Mesenchymal stem cell (in vitro differentiated cells and primary cell): ENCODE measurements around the gene ADK.
A peak's percentile ranks its signal among the peaks of the same experiment; 100 is the strongest.

Source experiments
- DNase-seq: peaks from one replicate; pipeline ENCODE4 v3.0.0-alpha.2; 2013
- H2AFZ ChIP-seq: one replicate; pipeline ENCODE4 v1.6.1; 2013; ENCODE audit warnings: low read depth, mild to moderate bottlenecking, control low read depth, inconsistent platforms, low read length, moderate library complexity
- H2AK5ac ChIP-seq: 2 replicates; pipeline ENCODE4 v1.6.1; 2013; ENCODE audit warnings: low read length, moderate library complexity, mild to moderate bottlenecking, inconsistent platforms; ENCODE audit not compliant: severe bottlenecking
- H2BK120ac ChIP-seq: one replicate; pipeline ENCODE4 v1.6.1; 2013; ENCODE audit warnings: low read depth, mild to moderate bottlenecking, inconsistent platforms, low read length, moderate library complexity
- H2BK12ac ChIP-seq, 2 experiments: one replicate each; pipeline ENCODE4 v1.6.1; 2013; ENCODE audit warnings: inconsistent platforms in 2 of 2, low read length in 2 of 2, mild to moderate bottlenecking in 2 of 2, moderate library complexity in 2 of 2, control low read depth in 1 of 2
- H2BK15ac ChIP-seq: one replicate; pipeline ENCODE4 v1.6.1; 2013; ENCODE audit warnings: mild to moderate bottlenecking, low read depth, inconsistent platforms; ENCODE audit not compliant: poor library complexity, severe bottlenecking
- H2BK5ac ChIP-seq: 2 replicates; pipeline ENCODE4 v1.6.1; 2013; ENCODE audit warnings: low read depth, mild to moderate bottlenecking, low read length, control low read depth, inconsistent platforms; ENCODE audit not compliant: poor library complexity, severe bottlenecking
- H3K14ac ChIP-seq, 2 experiments: one replicate each; pipeline ENCODE4 v1.6.1; 2013; ENCODE audit warnings: inconsistent platforms in 2 of 2, low read length in 2 of 2, control low read depth in 1 of 2, mild to moderate bottlenecking in 1 of 2, moderate library complexity in 1 of 2
- H3K18ac ChIP-seq, 2 experiments: one replicate each; pipeline ENCODE4 v1.6.1; 2013; ENCODE audit warnings: inconsistent platforms in 2 of 2, low read length in 2 of 2, control low read depth in 1 of 2, low read depth in 1 of 2, mild to moderate bottlenecking in 1 of 2
- H3K23ac ChIP-seq, 2 experiments: one replicate each; pipeline ENCODE4 v1.6.1; 2013; ENCODE audit warnings: inconsistent platforms in 2 of 2, low read length in 2 of 2, mild to moderate bottlenecking in 2 of 2, moderate library complexity in 2 of 2, control low read depth in 1 of 2
- H3K27ac ChIP-seq: 2 replicates; pipeline ENCODE4 v1.5.1; 2013; ENCODE audit warnings: mild to moderate bottlenecking, moderate library complexity, low read length, control low read depth, inconsistent platforms; ENCODE audit not compliant: poor library complexity, severe bottlenecking
- H3K27me3 ChIP-seq, 2 experiments: 2 replicates each; pipeline versions ENCODE4 v1.6.1 to v1.7.0; 2013; ENCODE audit warnings: low read length in 2 of 2, mild to moderate bottlenecking in 2 of 2, moderate library complexity in 2 of 2, control low read depth in 1 of 2, inconsistent platforms in 1 of 2; ENCODE audit not compliant: control insufficient read depth in 1 of 2, insufficient read depth in 1 of 2
- H3K36me3 ChIP-seq, 2 experiments: 2 replicates each; pipeline versions ENCODE4 v1.6.1 to v1.7.0; 2013; ENCODE audit warnings: low read length in 2 of 2, control low read depth in 1 of 2, inconsistent platforms in 1 of 2, low read depth in 1 of 2, mild to moderate bottlenecking in 1 of 2; ENCODE audit not compliant: insufficient read depth in 2 of 2, control insufficient read depth in 1 of 2
- H3K4ac ChIP-seq, 2 experiments: one replicate each; pipeline ENCODE4 v1.6.1; 2013; ENCODE audit warnings: inconsistent platforms in 2 of 2, low read length in 2 of 2, mild to moderate bottlenecking in 2 of 2, moderate library complexity in 2 of 2, control low read depth in 1 of 2, low read depth in 1 of 2
- H3K4me1 ChIP-seq: 2 replicates; pipeline ENCODE4 v1.6.1; 2013; ENCODE audit warnings: low read depth, low read length, control low read depth; ENCODE audit not compliant: control insufficient read depth, insufficient read depth
- H3K4me2 ChIP-seq: 2 replicates; pipeline ENCODE4 v1.6.1; 2013; ENCODE audit warnings: low read length, mild to moderate bottlenecking, inconsistent platforms; ENCODE audit not compliant: poor library complexity, severe bottlenecking
- H3K4me3 ChIP-seq, 2 experiments: 2 replicates each; pipeline versions ENCODE4 v1.5.1 to v1.7.0; 2013; ENCODE audit warnings: low read length in 2 of 2, mild to moderate bottlenecking in 2 of 2, control low read depth in 1 of 2, low read depth in 1 of 2; ENCODE audit not compliant: insufficient read depth in 1 of 2
- H3K79me1 ChIP-seq: replicated peaks from 2 replicates; pipeline ENCODE4 v1.6.1; 2013; ENCODE audit warnings: mild to moderate bottlenecking, control low read depth, low read length, inconsistent platforms; ENCODE audit not compliant: poor library complexity, severe bottlenecking
- H3K9ac ChIP-seq: 2 replicates; pipeline ENCODE4 v1.7.0; 2013; ENCODE audit warnings: mild to moderate bottlenecking, low read length, moderate library complexity
- H3K9me3 ChIP-seq: 2 replicates; pipeline ENCODE4 v1.7.0; 2013; ENCODE audit warnings: mild to moderate bottlenecking, low read length; ENCODE audit not compliant: control insufficient read depth
- H4K8ac ChIP-seq: one replicate; pipeline ENCODE4 v1.6.1; 2013; ENCODE audit warnings: inconsistent platforms, mild to moderate bottlenecking, low read length, moderate library complexity
- H4K91ac ChIP-seq: one replicate; pipeline ENCODE4 v1.6.1; 2013; ENCODE audit warnings: mild to moderate bottlenecking, low read length, inconsistent platforms
- WGBS: methylation state at CpG from one replicate; pipeline ENCODE4 v1.1.7; 2013; ENCODE audit warnings: mixed read lengths; 5-methylcytosine and 5-hydroxymethylcytosine counted together

Gene ADK

GRCh38 chr10:74418285-74418872 lies 267.4 kb downstream of the ADK start:
- H2BK12ac ChIP-seq: no peak overlapping the region
- H4K8ac ChIP-seq: no peak overlapping the region
- no peak overlapping the region for H3K4me2 ChIP-seq
- no peak overlapping the region for H3K27ac ChIP-seq
- H4K91ac ChIP-seq: no peak overlapping the region
- no peaks in the 10 kb centered on the region for H3K4me1 ChIP-seq
- no peak overlapping the region for H2AFZ ChIP-seq
- H2BK5ac ChIP-seq: no peak overlapping the region
- H2AK5ac ChIP-seq: no peak overlapping the region
- H3K36me3 ChIP-seq: no peaks in the 10 kb centered on the region
- H3K4me3 ChIP-seq: no peak overlapping the region
- H3K14ac ChIP-seq: no peak overlapping the region
- no peak overlapping the region for H3K9ac ChIP-seq
- H3K4ac ChIP-seq: no peak overlapping the region
- peak overlapping the region in 1 of 2 experiments; percentile 17 for H3K18ac ChIP-seq
- H2BK120ac ChIP-seq: no peak overlapping the region
- H3K23ac ChIP-seq: no peak overlapping the region
- H3K9me3 ChIP-seq: no peaks in the 10 kb centered on the region
- no peak overlapping the region for H2BK15ac ChIP-seq
- no peaks in the 10 kb centered on the region for H3K27me3 ChIP-seq
- 80% methylated on average over 3 of the region's 4 CpGs for WGBS
- no peak for DNase-seq
- peaks cover 4% of the 10 kb centered on the region for H3K79me1 ChIP-seq

- Histone ChIP-seq H2BK15ac (no peak overlapping the region), H3K27me3 (no peaks in the 10 kb centered on the region), H3K23ac (no peak overlapping the region), H3K36me3 (peaks cover 0 to 5% of the 10 kb centered on the region in 2 experiments), H3K79me1 (peaks cover 10% of the 10 kb centered on the region), H3K4ac (no peak overlapping the region), H4K8ac (no peak overlapping the region), H3K9me3 (peaks cover 1% of the 10 kb centered on the region), H2BK120ac (no peak overlapping the region), H4K91ac (no peak overlapping the region), H3K27ac (no peak overlapping the region), H3K4me3 (no peak overlapping the region), H2AFZ (no peak overlapping the region), H2BK5ac (no peak overlapping the region), H3K9ac (no peak overlapping the region), H2AK5ac (no peak overlapping the region), H2BK12ac (no peak overlapping the region), H3K18ac (no peak overlapping the region), H3K4me2 (no peak overlapping the region), H3K4me1 (no peaks in the 10 kb centered on the region), H3K14ac (no peak overlapping the region)
- WGBS: no CpG with 5 or more reads among the region's 1 CpG
- DNase-seq: no peak
Measured at GRCh38 chr10:74419491-74419951, 268.5 kb downstream of the ADK start.

- peaks cover 3 to 5% of the 10 kb centered on the region in 2 experiments for H3K36me3 ChIP-seq
- peaks cover 6% of the 10 kb centered on the region for H3K9me3 ChIP-seq
- no peak overlapping the region for H2BK5ac ChIP-seq
- H3K4ac ChIP-seq: no peak overlapping the region
- H2BK120ac ChIP-seq: no peak overlapping the region
- no peak overlapping the region for H3K4me2 ChIP-seq
- H3K27ac ChIP-seq: no peak overlapping the region
- H3K79me1 ChIP-seq: peaks cover 10% of the 10 kb centered on the region
- no peak overlapping the region for H2AFZ ChIP-seq
- H3K14ac ChIP-seq: no peak overlapping the region
- WGBS: no CpG with 5 or more reads among the region's 2 CpGs
- no peak overlapping the region for H3K4me3 ChIP-seq
- H3K9ac ChIP-seq: no peak overlapping the region
- H4K8ac ChIP-seq: no peak overlapping the region
- no peak overlapping the region for H3K23ac ChIP-seq
- no peaks in the 10 kb centered on the region for H3K4me1 ChIP-seq
- H2AK5ac ChIP-seq: no peak overlapping the region
- no peaks in the 10 kb centered on the region for H3K27me3 ChIP-seq
- H2BK12ac ChIP-seq: no peak overlapping the region
- peak; percentile 20 for DNase-seq
- no peak overlapping the region for H2BK15ac ChIP-seq
- H3K18ac ChIP-seq: no peak overlapping the region
- H4K91ac ChIP-seq: no peak overlapping the region
Measured at GRCh38 chr10:74419958-74420375, 268.9 kb downstream of the ADK start.

- DNase-seq: no peak
- Histone ChIP-seq H4K91ac (no peak overlapping the region), H3K27me3 (no peaks in the 10 kb centered on the region), H3K36me3 (peaks cover 5 to 14% of the 10 kb centered on the region in 2 experiments), H3K18ac (no peak overlapping the region), H3K23ac (no peak overlapping the region), H3K79me1 (peaks cover 9% of the 10 kb centered on the region), H3K4me2 (no peak overlapping the region), H2AK5ac (no peak overlapping the region), H2BK12ac (no peak overlapping the region), H3K4me1 (no peaks in the 10 kb centered on the region), H2AFZ (no peak overlapping the region), H3K9me3 (peaks cover 7% of the 10 kb centered on the region), H2BK15ac (no peak overlapping the region), H3K14ac (no peak overlapping the region), H2BK120ac (no peak overlapping the region), H4K8ac (no peak overlapping the region), H3K4me3 (no peak overlapping the region), H3K9ac (no peak overlapping the region), H3K27ac (no peak overlapping the region), H3K4ac (no peak overlapping the region), H2BK5ac (no peak overlapping the region)
- WGBS: no CpG with 5 or more reads among the region's 1 CpG
Measured at GRCh38 chr10:74424565-74424964, 273.5 kb downstream of the ADK start.
